ENCODE data around the gene TASL. TPM values are rescaled to one million over a fixed set of nuclear protein-coding genes. Genes with fewer than 3 reads are reported as not detected.

Gene TASL
- total and polyA plus RNA-seq, 4 donors: 0.33 to 3.5 (median 0.77) TPM

DNA sequence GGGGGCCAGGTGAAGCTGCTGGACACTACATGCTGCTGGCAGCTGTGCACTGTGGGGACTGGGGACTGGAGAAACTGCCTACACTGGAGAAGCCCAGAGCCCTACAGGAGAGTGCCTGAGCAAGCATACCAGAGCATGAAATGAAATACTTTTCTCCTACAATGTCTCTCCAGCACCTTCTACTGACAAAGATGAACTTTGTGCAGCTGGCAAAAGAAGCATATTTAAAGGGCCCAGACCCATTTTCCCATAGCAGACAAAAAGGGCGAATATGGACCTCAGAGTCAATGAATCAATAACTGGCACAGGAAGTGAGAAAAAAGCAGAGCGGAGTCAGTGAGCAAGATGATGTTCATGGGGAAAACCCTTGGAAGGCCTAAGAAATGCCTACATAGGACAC is 44.8 kb upstream of the TASL start:
- no peak overlapping the region for H3K4me3 ChIP-seq (ENCODE audit: low read depth in 1 of 3, low read length in 3 of 3)
- peak overlapping the region in 1 of 2 donors; percentile 46 for H3K27ac ChIP-seq (ENCODE audit: low read depth in 1 of 2, low read length in 2 of 2)
- TF ChIP-seq TAF1 (conservative IDR thresholded peaks at IDR 0.05): no peak
- no peak for TF ChIP-seq EGR1 (IDR thresholded peaks at IDR 0.05; ENCODE audit: low read depth in 2 of 2)
- no peak for TF ChIP-seq RAD21 (IDR thresholded peaks at IDR 0.05)
- TF ChIP-seq, protein P1, sequence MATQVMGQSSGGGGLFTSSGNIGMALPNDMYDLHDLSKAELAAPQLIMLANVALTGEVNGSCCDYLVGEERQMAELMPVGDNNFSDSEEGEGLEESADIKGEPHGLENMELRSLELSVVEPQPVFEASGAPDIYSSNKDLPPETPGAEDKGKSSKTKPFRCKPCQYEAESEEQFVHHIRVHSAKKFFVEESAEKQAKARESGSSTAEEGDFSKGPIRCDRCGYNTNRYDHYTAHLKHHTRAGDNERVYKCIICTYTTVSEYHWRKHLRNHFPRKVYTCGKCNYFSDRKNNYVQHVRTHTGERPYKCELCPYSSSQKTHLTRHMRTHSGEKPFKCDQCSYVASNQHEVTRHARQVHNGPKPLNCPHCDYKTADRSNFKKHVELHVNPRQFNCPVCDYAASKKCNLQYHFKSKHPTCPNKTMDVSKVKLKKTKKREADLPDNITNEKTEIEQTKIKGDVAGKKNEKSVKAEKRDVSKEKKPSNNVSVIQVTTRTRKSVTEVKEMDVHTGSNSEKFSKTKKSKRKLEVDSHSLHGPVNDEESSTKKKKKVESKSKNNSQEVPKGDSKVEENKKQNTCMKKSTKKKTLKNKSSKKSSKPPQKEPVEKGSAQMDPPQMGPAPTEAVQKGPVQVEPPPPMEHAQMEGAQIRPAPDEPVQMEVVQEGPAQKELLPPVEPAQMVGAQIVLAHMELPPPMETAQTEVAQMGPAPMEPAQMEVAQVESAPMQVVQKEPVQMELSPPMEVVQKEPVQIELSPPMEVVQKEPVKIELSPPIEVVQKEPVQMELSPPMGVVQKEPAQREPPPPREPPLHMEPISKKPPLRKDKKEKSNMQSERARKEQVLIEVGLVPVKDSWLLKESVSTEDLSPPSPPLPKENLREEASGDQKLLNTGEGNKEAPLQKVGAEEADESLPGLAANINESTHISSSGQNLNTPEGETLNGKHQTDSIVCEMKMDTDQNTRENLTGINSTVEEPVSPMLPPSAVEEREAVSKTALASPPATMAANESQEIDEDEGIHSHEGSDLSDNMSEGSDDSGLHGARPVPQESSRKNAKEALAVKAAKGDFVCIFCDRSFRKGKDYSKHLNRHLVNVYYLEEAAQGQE (IDR thresholded peaks at IDR 0.05): no peak
- TF ChIP-seq JUND (IDR thresholded peaks at IDR 0.05): no peak
- TF ChIP-seq YY1 (IDR thresholded peaks at IDR 0.05): no peak
- TF ChIP-seq, protein P2, sequence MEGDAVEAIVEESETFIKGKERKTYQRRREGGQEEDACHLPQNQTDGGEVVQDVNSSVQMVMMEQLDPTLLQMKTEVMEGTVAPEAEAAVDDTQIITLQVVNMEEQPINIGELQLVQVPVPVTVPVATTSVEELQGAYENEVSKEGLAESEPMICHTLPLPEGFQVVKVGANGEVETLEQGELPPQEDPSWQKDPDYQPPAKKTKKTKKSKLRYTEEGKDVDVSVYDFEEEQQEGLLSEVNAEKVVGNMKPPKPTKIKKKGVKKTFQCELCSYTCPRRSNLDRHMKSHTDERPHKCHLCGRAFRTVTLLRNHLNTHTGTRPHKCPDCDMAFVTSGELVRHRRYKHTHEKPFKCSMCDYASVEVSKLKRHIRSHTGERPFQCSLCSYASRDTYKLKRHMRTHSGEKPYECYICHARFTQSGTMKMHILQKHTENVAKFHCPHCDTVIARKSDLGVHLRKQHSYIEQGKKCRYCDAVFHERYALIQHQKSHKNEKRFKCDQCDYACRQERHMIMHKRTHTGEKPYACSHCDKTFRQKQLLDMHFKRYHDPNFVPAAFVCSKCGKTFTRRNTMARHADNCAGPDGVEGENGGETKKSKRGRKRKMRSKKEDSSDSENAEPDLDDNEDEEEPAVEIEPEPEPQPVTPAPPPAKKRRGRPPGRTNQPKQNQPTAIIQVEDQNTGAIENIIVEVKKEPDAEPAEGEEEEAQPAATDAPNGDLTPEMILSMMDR (IDR thresholded peaks at IDR 0.05; ENCODE audit: low read depth, low read length, missing input control): no peak
- no peak for TF ChIP-seq GABPA (IDR thresholded peaks at IDR 0.05 in 1 of 2, conservative IDR thresholded peaks at IDR 0.05 in 1 of 2)
- TF ChIP-seq RXRA (IDR thresholded peaks at IDR 0.05): no peak
- TF ChIP-seq, protein P3, sequence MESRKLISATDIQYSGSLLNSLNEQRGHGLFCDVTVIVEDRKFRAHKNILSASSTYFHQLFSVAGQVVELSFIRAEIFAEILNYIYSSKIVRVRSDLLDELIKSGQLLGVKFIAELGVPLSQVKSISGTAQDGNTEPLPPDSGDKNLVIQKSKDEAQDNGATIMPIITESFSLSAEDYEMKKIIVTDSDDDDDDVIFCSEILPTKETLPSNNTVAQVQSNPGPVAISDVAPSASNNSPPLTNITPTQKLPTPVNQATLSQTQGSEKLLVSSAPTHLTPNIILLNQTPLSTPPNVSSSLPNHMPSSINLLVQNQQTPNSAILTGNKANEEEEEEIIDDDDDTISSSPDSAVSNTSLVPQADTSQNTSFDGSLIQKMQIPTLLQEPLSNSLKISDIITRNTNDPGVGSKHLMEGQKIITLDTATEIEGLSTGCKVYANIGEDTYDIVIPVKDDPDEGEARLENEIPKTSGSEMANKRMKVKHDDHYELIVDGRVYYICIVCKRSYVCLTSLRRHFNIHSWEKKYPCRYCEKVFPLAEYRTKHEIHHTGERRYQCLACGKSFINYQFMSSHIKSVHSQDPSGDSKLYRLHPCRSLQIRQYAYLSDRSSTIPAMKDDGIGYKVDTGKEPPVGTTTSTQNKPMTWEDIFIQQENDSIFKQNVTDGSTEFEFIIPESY (IDR thresholded peaks at IDR 0.05): no peak
- TF ChIP-seq NR2F2 (IDR thresholded peaks at IDR 0.05): no peak
- TF ChIP-seq, protein P4, sequence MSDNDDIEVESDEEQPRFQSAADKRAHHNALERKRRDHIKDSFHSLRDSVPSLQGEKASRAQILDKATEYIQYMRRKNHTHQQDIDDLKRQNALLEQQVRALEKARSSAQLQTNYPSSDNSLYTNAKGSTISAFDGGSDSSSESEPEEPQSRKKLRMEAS (IDR thresholded peaks at IDR 0.05): no peak
- no peak for TF ChIP-seq FOXA2 (IDR thresholded peaks at IDR 0.05)
- no peak for TF ChIP-seq HNF4A (conservative IDR thresholded peaks at IDR 0.05)
- no peaks in the 10 kb centered on the region for H3K36me3 ChIP-seq (ENCODE audit: control insufficient read depth in 4 of 4, insufficient read depth in 3 of 4, low read depth in 1 of 4, low read length in 3 of 4)
- DNase-seq (ENCODE audit: low spot score): no peak
- H3K9me3 ChIP-seq (ENCODE audit: control insufficient read depth in 4 of 4, low read length in 3 of 4): peaks cover 0 to 5% (median 0%) of the 10 kb centered on the region in 4 donors
- H3K4me1 ChIP-seq (ENCODE audit: control insufficient read depth in 4 of 4, insufficient read depth in 4 of 4, low read length in 3 of 4): peaks cover 2 to 25% (median 13%) of the 10 kb centered on the region in 4 donors
- no peak overlapping the region for H3K9ac ChIP-seq (ENCODE audit: low read depth in 1 of 2, low read length in 2 of 2)
- WGBS: 60% methylated on average over 2 of the region's 2 CpGs
- no peaks in the 10 kb centered on the region for H3K27me3 ChIP-seq (ENCODE audit: control insufficient read depth in 4 of 4, insufficient read depth in 4 of 4, low read length in 3 of 4)

DNA sequence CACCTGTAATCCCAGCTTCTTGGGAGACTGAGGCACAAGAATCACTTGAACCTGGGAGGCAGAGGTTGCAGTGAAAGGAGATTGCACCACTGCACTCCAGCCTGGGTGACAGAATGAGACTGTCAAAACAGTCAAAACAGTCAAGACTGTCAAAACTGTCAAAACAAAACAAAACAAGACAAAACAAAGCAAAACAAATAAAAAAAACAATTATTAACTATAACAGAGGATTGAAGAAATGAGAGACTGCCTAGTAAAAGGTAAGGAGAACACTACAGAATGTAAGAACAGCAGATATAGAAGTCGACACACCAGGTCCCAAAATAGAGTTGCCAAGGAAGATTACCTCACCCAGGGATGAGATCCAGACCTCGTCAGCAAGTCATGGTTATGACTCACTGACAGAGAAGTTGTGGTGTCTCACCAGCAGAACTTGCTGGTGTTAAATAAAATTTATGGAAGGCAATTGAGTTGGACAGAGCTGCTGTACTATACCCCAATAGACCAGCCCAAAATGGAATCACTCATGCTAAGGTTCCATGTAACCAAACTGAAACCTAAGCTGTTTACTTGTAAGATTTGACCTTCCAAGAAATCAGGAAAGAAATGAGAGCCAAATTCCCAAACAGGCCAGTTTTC is 43.5 kb upstream of the TASL start:
- H3K4me1 ChIP-seq (ENCODE audit: control insufficient read depth in 4 of 4, insufficient read depth in 4 of 4, low read length in 3 of 4): peaks cover 0 to 13% (median 3%) of the 10 kb centered on the region in 4 donors
- DNase-seq (ENCODE audit: low spot score): no peak
- H3K4me3 ChIP-seq (ENCODE audit: low read depth in 1 of 3, low read length in 3 of 3): no peak overlapping the region
- H3K27me3 ChIP-seq (ENCODE audit: control insufficient read depth in 4 of 4, insufficient read depth in 4 of 4, low read length in 3 of 4): no peaks in the 10 kb centered on the region
- 12% methylated on average over 2 of the region's 2 CpGs for WGBS
- H3K27ac ChIP-seq (ENCODE audit: low read depth in 1 of 2, low read length in 2 of 2): peak overlapping the region in 1 of 2 donors; percentile 36
- no peak overlapping the region for H3K9ac ChIP-seq (ENCODE audit: low read depth in 1 of 2, low read length in 2 of 2)
- TF ChIP-seq JUND (IDR thresholded peaks at IDR 0.05) (peak; percentile 57 to 85), EGR1 (IDR thresholded peaks at IDR 0.05; ENCODE audit: low read depth in 2 of 2) (no peak), YY1 (IDR thresholded peaks at IDR 0.05) (no peak)
- no peaks in the 10 kb centered on the region for H3K36me3 ChIP-seq (ENCODE audit: control insufficient read depth in 4 of 4, insufficient read depth in 3 of 4, low read depth in 1 of 4, low read length in 3 of 4)
- peaks cover 0 to 5% (median 0%) of the 10 kb centered on the region in 4 donors for H3K9me3 ChIP-seq (ENCODE audit: control insufficient read depth in 4 of 4, low read length in 3 of 4)

All from liver (tissue), 9 donors.